ENCODE measurements around the gene KCTD2. TPM values are rescaled to one million over a fixed set of nuclear protein-coding genes. Genes with fewer than 3 reads are reported as not detected.

The KCTD2 gene
- total and polyA plus RNA-seq, 2 of the 13 experiments (the other 11 are each of a cell fraction or from before 2014, with no cell fraction given): 28.3 to 32.6 TPM

DNA sequence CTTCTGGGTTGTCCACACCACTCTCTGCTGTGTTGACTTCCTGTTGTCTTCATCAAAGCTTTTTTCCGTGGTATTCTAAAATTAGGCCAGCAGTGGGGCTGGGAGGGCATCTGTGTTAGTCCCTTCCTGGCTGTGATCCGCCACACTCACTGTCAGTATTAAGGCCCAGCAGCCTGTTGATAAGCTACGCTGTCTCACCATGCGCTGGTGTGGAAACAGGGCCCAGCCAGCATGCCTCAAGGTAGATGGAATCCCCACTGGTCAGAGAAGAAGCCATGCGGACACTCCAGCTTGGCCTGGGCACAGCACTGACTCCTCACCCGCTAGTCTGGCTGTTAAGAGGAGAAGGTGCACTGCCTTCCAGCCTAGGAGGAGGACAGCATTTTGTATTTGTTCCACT is 48.2 kb upstream of the KCTD2 start:
- H3K79me2 ChIP-seq (ENCODE audit: insufficient read depth, low read length): no peaks in the 10 kb centered on the region
- H2AFZ ChIP-seq (ENCODE audit: low read length): no peak overlapping the region
- no peak overlapping the region for H3K9ac ChIP-seq (ENCODE audit: insufficient read depth, low read depth, low read length)
- no peaks in the 10 kb centered on the region for H3K27me3 ChIP-seq (ENCODE audit: control insufficient read depth in 1 of 2, insufficient read depth in 2 of 2, low read length in 2 of 2)
- H3K27ac ChIP-seq (ENCODE audit: extremely low read length, insufficient read depth, low read length): no peak overlapping the region
- WGBS (ENCODE audit: low lambda C conversion rate): 86% methylated on average over 6 of the region's 6 CpGs
- no peak overlapping the region for H3K4me2 ChIP-seq (ENCODE audit: low read depth, low read length)
- ATAC-seq (no peak), DNase-seq (ENCODE audit: low spot score) (no peak), FAIRE-seq (no peak)
- no peaks in the 10 kb centered on the region for H3K9me3 ChIP-seq (ENCODE audit: low read length)
- H3K36me3 ChIP-seq (replicated peaks in 1 of 2; ENCODE audit: control insufficient read depth in 1 of 2, insufficient read depth in 2 of 2, low read length in 2 of 2): peaks cover 0 to 2% of the 10 kb centered on the region in 2 experiments; a peak in 2 of 5 replicates
- in situ Hi-C loops (cut with HindIII; ENCODE audit: extremely low pct_ligation_motif_present, low pct_unique_long_range_greater_than_20kb) (no loop called here), intact Hi-C loops (cut with micrococcal nuclease; ENCODE audit: unreplicated experiment) (no loop called here)
- CTCF ChIA-PET (ENCODE audit: low intra/inter-chr PET ratio, low total read pairs): no interaction called here
- no peak overlapping the region for H3K4me3 ChIP-seq (replicated peaks in 1 of 3; ENCODE audit: insufficient read depth in 1 of 3, low read depth in 2 of 3, low read length in 3 of 3)
- no TSS peak for BruUV-seq (replicated peaks)
- TF ChIP-seq XRCC5 (optimal IDR thresholded peaks at IDR 0.05; ENCODE audit: low read length): no peak
- TF ChIP-seq, protein P1, sequence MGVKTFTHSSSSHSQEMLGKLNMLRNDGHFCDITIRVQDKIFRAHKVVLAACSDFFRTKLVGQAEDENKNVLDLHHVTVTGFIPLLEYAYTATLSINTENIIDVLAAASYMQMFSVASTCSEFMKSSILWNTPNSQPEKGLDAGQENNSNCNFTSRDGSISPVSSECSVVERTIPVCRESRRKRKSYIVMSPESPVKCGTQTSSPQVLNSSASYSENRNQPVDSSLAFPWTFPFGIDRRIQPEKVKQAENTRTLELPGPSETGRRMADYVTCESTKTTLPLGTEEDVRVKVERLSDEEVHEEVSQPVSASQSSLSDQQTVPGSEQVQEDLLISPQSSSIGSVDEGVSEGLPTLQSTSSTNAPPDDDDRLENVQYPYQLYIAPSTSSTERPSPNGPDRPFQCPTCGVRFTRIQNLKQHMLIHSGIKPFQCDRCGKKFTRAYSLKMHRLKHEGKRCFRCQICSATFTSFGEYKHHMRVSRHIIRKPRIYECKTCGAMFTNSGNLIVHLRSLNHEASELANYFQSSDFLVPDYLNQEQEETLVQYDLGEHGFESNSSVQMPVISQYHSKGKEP (CRISPR knock-in tag; IDR thresholded peaks at IDR 0.05): no peak
- TF ChIP-seq FOXJ3 (CRISPR knock-in tag; IDR thresholded peaks at IDR 0.05; ENCODE audit: borderline replicate concordance): no peak
- H3K4me1 ChIP-seq (ENCODE audit: insufficient read depth, low read length): peaks cover 14% of the 10 kb centered on the region
- no peaks in the 10 kb centered on the region for H4K20me1 ChIP-seq (ENCODE audit: insufficient read depth, low read length)
- POLR2A ChIA-PET: interaction anchor here (1.8 kb wide), 1 partner anchor 14 kb away, joined by 13 read pairs; the partner anchor contains the start of gene MRPL58

- in situ Hi-C loops (cut with HindIII; ENCODE audit: extremely low pct_ligation_motif_present, low pct_unique_long_range_greater_than_20kb): no loop called here
- H3K4me2 ChIP-seq (ENCODE audit: low read depth, low read length): no peak overlapping the region
- H2AFZ ChIP-seq (ENCODE audit: low read length): no peak overlapping the region
- H3K9me3 ChIP-seq (ENCODE audit: low read length): no peaks in the 10 kb centered on the region
- no peak for ATAC-seq
- intact Hi-C loops (cut with micrococcal nuclease; ENCODE audit: unreplicated experiment): no loop called here
- TF ChIP-seq RFX3 (CRISPR knock-in tag; IDR thresholded peaks at IDR 0.05) (no peak), CEBPB (IDR thresholded peaks at IDR 0.05; ENCODE audit: borderline replicate concordance, low read depth, low read length) (peak; percentile 44; the same call in 1 of the 2 replicates)
- no peaks in the 10 kb centered on the region for H4K20me1 ChIP-seq (ENCODE audit: insufficient read depth, low read length)
- H3K27ac ChIP-seq (ENCODE audit: extremely low read length, insufficient read depth, low read length): no peak overlapping the region
- no peak for FAIRE-seq
- POLR2A ChIA-PET: interaction anchor here (0.6 to 1.8 kb wide), 2 partner anchors 13 to 300 kb away, joined by 3 to 13 read pairs; partner anchors contain the start of gene MRPL58
- H3K4me3 ChIP-seq (replicated peaks in 1 of 3; ENCODE audit: insufficient read depth in 1 of 3, low read depth in 2 of 3, low read length in 3 of 3): no peak overlapping the region
- H3K4me1 ChIP-seq (ENCODE audit: insufficient read depth, low read length): peaks cover 6% of the 10 kb centered on the region
- no peaks in the 10 kb centered on the region for H3K27me3 ChIP-seq (ENCODE audit: control insufficient read depth in 1 of 2, insufficient read depth in 2 of 2, low read length in 2 of 2)
- no TSS peak for BruUV-seq (replicated peaks)
- CTCF ChIA-PET (ENCODE audit: low intra/inter-chr PET ratio, low total read pairs): no interaction called here
- WGBS (ENCODE audit: low lambda C conversion rate): 38% methylated on average over 4 of the region's 4 CpGs
- no peaks in the 10 kb centered on the region for H3K79me2 ChIP-seq (ENCODE audit: insufficient read depth, low read length)
- no peak overlapping the region for H3K9ac ChIP-seq (ENCODE audit: insufficient read depth, low read depth, low read length)
- DNase-seq (ENCODE audit: low spot score): no peak
- H3K36me3 ChIP-seq (replicated peaks in 1 of 2; ENCODE audit: control insufficient read depth in 1 of 2, insufficient read depth in 2 of 2, low read length in 2 of 2): peaks cover 0 to 2% of the 10 kb centered on the region in 2 experiments; a peak in 2 of 5 replicates
Observed at GRCh38 chr17:74999523-74999922, 47.5 kb upstream of the KCTD2 start.

All from HepG2 (cell line).